NCI-H345 (cell line): ENCODE measurements around the gene HSD17B2.

ENCODE experiments used
- DNase-seq: peaks from one replicate; lab custom pipeline; 2025; lab: John Stamatoyannopoulos, UW

The HSD17B2 gene

DNA sequence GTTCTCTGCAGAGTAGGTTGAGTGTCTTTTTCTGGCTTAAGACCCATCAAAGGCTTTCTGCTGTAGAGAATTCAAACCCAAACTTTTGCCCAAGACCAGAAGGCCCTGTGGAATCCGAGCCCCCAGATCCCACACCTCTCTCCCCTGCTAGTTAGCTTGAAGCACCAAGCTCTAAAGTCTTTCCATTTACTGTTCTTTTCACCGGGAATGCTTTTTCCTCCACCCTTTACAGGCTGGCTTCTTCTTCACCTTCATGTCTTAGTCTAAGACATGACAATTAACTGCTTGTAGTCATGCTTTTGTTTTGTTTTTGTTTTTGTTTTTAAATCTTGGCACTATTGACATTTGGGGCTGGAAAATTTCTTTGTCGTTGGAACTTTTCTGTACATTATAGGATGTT lies 15.5 kb downstream of the HSD17B2 start:
- DNase-seq: no peak

DNA sequence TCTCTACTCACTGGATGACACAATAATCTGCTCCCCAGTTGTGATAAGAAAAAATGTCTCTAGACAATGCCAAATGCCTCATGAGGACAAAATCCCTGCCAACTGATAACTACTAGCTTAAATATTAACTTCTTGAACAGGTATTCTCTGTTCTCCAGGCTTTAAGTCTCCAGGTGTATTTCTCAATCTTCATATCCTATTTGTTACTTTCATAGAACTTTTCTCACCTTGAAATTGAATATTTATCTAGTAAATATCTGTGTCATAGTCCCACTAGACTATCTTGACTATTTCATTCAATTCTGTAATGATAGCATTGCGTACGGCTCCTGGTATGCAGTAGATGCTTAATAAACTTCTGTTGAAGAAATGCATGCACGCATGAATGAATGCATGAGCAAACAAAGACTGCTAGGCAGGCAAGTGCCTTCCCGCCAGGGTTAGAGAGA lies 15.9 kb downstream of the HSD17B2 start:
- no peak for DNase-seq

DNA sequence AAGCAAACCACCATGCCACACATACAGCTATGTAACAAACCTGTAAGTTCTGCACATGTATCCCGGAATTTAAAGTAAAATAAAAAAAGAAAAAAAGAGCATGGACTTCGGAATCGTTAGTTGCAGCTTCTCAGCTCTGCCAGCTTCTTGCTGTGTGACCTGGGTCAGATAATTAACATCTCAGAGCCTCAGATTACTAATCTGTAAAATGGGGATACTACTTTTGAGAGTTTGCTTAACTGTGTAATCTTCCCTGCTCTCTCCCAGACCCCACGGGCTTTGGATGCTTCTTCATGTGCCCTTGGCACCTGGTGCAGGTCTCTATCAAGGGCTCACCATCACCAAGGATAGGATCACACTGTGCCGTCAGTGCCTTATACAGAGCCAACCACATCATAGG lies 16.6 kb downstream of the HSD17B2 start:
- no peak for DNase-seq

DNA sequence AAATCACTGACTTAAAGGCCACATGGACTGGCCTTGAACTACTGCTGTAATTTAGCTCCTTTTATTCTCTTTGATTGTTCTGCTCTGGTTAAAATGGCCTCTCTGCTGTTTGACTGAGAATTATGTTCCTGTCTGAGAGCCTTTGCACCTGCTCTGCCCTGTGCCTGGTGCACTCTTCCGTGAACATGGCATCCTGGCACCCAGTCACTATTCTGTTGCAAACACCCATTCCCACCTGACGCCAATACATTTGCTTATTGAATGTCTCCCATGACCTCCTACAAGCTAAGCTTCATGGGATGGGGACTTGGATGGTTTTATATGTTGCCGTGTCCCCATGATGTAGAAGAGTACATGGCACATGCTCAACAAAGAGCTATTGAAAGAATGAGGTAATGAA lies 20.1 kb downstream of the HSD17B2 start:
- no peak for DNase-seq

DNA sequence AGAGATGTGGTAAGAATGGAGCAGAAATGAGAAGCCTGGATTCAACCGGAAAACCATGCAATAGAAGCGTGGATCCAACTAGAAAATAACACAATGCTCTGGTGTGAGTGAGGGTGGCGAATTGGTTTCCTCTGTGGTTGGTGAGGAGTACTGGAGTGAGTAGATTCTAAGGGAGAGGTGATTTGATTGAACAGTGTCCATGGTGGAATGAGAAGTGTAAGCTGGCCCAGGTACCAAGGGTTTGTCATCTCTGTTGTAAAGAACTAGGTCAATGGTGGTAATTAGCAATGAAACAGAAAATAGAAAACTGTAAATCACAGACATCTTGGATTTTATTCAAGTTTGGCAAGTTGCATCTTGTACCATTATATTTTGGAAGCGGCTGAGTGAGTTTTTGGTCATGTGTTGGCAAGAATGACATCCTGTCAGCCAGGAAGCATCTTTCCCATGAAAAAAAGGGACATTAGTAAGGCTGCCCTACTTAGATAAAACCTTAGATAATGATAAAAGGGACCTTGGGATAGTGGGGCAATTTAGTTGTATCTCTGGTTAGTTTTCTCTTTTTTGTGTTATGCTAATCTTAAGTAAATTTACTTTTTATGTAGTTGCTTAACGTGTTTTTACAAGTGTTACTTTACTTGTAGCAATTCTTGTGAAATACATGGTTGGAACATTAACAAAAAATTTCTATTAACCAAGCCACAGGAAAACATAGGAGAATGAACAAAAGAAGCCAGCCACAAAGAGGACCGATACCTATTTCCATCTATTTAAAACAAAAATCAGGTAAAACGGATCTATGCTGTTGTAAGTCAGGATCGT lies 20.9 kb downstream of the HSD17B2 start:
- DNase-seq: no peak

DNA sequence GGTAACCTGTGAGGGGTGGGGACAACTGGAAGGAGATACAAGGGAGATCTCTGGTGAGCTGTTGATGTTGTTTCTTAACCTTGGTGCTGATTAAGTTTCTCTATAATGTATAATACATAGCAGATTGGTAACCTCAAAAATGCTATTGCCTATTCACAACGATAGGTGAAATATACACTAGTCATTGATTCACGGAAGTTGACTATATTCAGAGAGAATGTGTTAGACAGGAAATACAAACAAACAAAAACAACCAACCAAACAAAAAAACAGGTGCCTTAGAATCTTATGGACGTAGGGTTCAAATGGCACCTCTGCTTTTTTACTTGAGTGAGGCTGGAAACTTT lies 21.5 kb downstream of the HSD17B2 start:
- DNase-seq: no peak

DNA sequence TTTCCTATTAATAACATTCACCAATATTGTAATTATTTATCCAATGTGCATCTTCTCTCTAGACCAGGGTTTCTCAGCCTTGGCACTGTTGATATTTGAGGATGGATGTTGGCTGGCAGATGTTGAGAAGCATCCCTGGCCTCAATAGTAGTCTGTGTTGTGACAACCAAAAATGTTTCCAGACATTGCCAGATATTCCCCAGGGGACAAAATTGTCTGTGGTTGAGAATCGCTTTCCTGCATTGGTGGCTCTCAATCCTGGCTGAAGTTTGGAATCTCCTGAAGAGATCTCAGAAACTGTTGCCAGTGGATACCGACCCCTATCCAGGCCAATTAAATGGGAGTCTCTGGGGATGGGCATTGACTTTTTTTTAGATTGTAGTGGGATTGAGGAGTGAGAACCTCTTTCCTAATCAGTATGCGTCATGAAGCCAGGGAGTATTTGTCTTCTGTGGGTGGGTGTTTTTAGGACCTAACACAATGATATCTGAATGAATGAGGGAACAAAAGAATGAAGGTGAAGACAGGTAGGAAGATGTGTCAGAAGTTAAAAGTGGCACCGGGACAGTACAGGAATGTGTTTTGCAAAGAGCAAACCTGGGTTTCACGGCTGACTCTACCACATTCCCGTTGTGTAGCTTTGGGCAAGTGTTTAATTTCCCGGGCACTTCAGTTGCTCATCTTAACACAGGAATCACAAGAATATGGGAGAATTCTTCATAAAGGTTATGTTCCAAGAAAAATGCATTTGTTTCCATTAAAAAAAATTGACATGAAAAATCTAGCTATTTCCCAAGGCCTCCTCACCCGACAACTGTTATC lies 24.3 kb downstream of the HSD17B2 start:
- DNase-seq: no peak

DNA sequence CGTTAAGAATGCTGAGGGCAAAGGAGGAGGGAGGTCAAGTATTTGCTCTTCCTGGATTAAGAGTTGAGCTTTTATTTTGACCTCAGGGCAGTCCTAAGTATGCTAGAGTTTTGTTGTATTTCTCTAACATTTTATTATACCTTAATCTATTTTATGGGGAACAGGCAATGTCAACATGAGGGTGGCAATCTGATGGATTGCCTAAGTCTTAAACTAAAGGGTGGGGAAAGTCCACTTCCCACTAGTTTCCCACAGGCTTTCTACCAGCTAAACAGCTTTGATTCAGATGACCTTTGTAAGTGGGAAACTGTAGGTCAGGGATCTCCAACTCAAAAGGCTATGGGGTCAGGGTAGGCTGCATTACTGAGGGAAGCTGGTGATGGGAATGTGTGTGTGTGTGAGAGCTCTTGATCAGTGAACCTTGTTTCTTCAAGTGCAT lies 24.9 kb downstream of the HSD17B2 start:
- DNase-seq: no peak

DNA sequence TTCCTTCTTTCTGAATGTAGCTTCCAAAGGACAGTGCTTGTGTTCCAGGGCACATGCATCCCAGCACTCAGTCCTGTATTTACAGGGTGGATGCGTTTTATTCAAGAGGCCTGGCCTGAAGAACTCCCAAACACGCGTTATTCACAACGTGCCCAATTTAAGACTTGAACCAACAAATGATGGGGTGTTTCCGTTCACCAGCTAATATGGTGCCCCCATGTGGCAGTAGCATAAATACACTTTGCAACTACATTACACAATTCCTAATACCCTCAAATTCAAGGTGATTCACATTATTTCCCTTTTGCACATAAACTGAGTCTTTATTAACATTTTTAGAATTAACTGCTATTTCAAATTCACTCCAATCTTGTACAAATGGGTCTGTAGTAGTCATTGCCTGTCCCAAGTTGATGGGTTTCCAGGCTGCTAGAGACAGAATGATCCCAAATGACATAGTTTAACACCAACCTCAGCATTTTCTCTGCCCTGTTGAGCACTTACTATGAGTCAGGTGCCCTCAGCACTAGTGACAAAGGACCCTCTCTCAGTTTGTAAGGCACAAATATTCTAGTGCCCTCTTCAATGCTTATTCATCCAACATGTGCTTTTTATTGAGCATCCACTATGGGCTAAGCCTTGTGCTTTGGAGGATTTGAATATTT lies 26.9 kb downstream of the HSD17B2 start:
- DNase-seq: no peak

DNA sequence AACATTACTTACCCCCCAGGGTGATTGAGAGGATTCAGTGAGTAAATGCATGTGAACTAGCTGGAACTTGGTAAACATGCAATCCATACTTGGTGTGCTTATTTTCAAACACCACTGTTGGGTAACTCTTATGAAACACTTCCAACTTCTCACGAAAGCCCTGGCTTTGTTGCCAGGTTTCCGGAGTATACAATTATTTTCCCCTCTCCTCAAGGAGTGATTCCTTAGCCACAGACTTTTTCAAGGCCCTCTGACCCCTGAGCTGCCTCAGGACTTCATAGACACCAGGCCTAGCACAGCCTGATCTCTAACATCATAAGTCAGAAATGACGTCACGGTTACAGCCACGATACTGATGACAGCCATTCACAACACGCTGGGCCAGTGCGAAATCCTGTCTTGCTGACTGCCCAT lies 27.6 kb downstream of the HSD17B2 start:
- no peak for DNase-seq

DNA sequence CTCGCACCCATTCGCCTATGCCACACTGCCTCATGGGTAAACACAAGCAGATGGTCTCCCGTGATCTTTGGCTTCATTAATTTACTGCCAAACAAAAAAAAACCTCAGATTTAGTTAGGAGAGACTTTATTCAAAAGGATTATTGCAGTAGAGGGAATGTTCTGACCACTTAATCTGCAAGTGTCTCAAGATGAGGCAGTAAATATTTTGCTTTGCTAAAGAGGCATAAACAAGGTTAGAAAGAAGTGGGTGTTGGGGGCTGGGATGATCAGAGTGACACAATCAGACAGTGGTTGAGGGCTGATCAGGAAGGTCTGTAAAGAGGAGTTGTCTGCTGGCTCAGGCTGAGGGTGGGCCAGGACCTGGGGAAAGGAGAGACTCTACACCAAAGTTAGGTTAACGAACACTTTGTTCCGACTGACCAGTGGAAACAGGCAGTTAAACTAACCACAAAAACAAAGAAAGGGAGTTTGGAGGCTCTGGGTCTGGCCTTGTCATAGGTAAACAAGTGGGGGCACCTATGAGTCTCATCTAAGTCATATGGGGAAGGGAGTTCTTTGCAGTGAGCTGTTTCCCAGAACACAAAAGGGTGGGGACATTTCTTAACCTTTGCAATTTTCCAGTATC lies 28.5 kb downstream of the HSD17B2 start:
- DNase-seq: no peak

DNA sequence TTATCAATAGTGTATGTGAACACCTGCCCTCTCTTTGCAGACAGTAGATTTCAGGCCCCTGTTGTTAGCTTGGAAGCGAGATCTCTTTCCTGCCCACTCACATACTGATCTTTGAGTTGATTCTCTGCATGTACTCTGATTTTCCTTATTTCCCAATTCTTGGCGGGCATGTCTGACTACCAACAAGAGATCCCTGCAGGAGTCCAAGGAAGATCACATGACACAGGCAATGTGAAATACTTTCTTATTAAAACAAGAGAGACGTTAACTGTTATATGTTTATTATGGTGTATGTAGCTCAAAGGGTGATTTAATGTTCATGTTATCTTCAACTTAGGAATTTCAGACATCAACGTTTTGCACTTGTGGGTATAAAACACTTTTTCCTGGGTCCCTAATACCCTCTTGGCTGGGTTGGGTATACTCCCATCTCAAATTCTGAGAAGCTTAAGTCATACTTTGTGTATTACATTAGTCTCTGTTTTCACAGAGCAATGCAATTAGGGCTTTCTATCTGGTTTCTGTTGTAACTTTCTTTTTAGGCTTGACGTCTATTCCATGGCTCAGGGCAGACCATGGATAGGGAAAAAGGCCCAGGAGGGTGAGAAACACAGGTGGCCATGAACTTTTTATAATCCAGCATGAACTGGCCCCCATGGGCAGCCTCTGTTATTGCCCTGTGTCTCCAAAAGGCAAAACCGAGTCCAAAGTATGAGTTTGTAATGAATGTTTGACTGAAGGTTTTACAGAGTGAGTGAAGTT lies 32.2 kb downstream of the HSD17B2 start:
- DNase-seq: no peak

DNA sequence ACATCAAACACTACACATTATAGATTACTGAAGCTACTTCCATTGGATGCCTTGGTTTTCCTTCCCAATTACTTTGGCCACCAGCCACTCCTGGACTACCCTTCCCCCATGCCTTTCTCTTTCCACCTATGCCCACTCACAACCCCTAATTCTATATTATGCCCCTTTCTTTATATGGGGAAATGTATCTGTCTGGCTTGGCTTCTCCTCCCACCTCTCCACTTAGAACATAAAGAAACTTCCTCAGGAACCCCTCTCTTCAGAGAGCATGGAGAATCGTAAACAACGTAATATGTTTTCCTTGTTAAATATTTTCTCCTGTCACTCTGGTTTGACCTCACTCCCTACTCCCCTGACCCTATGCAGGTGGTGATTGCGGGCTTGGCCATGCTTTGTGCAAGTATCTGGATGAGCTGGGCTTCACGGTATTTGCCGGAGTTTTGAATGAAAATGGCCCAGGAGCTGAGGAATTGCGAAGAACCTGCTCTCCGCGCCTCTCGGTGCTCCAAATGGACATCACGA lies 32.8 kb downstream of the HSD17B2 start:
- no peak for DNase-seq

DNA sequence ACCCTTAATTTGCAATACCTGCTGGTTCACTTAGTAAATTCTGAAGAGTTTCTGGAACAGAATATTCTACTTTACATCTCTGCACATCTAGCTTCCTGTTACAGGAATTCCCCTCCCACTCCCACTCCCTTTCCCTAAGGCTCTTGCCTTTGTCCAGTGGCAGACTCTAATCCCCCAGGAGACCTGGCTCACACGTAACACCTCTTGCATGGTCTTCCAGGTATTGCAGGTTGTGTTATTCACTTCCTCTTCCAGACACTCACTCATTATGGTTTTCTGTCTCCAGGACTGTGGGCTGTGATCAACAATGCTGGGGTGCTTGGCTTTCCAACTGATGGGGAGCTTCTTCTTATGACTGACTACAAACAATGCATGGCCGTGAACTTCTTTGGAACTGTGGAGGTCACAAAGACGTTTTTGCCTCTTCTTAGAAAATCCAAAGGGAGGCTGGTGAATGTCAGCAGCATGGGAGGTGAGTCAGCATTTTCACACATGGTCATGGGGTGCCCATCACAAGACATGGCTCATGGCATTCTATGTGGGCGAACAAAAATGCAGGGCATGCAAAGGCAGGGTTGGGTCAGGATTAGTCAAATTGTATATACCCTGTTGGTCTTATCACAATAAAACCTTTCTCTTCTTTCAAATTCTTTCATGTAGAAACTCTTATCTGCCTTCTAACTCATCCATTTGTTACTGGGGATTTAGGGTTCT lies 35.8 kb downstream of the HSD17B2 start:
- DNase-seq: no peak

DNA sequence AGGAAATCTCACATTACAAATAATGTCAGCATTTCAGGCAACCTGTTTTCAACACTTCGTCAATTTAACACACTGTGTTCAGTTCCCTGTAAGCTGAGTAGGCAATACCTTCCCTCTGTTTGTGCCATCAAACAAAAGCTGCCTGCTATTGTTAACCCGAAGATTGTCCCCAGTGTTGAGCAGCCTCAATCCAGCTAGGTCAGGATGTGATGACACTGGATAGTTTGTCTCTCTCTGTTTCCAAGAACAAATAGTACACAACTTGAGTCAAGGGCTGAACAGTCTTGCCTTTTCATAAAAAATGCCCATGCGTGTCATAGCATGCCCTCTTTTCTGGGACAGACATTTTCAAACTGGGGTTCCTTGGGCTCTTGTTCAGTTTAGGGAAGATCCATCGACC lies 36.4 kb downstream of the HSD17B2 start:
- DNase-seq: no peak

DNA sequence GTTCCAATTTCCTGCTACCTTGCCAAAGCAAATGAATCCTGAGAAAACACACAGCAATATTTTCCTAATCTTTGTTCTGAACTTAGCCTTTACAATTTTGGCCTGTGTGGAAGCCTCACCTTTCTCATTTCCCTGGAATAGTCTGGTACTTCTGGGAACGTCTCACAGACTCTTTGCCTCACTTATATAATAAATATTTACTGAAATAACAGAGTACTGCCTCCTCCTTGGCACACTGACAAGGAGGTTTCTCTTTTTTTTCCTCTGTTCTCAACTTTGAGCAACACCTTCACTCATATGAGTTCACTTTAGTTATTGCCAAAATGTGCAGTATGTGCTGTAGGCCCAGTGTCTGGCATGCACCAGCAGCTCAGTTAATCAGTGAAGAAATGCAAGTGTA lies 37.3 kb downstream of the HSD17B2 start:
- DNase-seq: no peak

DNA sequence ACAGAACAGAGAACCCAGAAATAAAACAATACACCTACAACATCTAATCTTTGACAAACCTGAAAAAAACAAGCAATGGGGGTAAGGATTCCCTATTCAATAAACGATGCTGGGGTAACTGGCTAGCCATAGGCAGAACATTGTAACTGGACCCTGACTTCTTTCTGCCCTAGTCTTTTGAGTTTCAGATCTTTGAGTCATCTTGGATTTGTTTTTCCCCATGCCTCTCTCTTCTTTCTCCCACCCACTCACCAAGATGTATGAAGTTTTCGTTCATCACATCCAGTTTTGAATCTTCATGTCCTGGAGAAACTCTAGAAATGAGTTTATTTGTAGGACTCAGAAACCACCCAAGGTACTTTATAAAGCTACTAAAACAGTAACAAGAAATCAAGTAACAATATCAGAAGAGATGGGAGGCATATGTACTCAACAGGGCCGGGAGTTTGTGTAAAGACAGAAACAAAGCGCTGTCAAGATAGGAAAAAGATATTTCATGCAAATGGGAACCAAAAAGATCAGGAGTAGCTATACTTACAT lies 39.0 kb downstream of the HSD17B2 start:
- no peak for DNase-seq

DNA sequence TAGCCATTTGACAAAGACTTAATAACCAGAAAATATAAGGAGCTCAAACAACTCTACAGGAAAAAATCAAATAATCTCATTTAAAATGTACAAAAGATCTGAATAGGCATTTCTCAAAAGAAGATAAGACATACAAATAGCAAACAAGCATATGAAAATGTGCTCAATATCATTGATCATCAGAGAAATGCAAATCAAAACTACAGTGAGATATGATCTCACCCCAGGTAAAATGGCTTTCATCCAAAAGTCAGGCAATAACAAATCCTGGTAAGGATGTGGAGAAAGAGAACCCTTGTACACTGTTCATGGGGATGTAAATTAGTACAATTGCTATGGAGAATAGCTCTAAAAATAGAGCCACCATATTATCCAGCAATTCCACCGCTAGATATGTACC lies 43.1 kb downstream of the HSD17B2 start:
- DNase-seq: no peak

DNA sequence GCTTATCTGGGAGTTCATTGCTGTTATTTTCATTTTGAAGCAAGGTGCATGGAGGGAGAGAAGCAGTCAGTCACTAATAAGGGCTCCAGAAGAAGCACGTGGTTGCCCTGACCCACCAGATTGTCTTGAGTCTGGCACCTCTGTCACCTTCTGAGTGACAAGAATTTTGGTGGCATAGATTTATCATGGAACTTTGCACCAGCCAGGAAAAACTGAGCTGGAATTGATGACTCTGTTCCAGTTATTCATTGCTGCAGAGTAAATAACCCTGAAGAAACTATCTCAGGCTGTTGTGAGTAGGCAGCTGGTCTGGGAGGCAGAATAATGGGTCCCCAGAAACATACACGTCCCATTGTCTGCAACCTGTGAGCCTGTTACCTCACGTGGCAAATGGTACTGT lies 44.8 kb downstream of the HSD17B2 start:
- no peak for DNase-seq

DNA sequence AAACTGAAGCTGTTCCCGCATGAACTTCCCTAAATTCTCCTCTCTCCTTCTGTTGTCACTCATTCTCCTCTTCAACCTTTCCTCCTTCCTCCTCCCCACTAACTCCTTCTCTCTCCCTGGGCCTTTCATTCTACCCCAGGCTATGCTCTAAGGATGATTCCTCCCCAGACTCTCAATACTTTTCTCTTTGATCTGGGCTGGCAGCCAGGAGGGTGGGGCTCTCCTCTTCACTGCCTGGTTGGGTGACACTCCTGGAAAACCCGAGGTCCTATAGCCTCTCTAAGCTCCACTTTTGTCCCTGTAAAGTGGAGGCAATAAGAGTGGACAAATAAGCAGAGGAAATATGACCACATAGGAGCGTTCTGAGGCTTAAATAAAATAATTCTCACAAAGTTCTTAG lies 46.2 kb downstream of the HSD17B2 start:
- peak; percentile 37 for DNase-seq
